A549 (cell line): ENCODE measurements around the gene DPPA3.

ENCODE experiments used
- BHLHE40 ChIP-seq: IDR thresholded peaks from 2 replicates; pipeline ENCODE4 v1.6.1; 2012; ENCODE audit warnings: low read depth, low read length, inconsistent platforms
- CEBPB ChIP-seq, 2 experiments: fragments of >200 bp in 1 of 2; sonication (Bioruptor Twin) in 1 of 2; formaldehyde crosslinking in 1 of 2; IDR thresholded peaks; 2 replicates each; pipeline ENCODE4 v1.6.1; 2012 to 2016
- POLR2A ChIP-seq: IDR thresholded peaks from 2 replicates; pipeline ENCODE4 v1.6.1; 2012; ENCODE audit warnings: mild to moderate bottlenecking, low read length
- TF ChIP-seq, protein P1 (sequence below): fragments of >200 bp; sonication (Bioruptor Twin); formaldehyde crosslinking; IDR thresholded peaks from 3 replicates; pipeline ENCODE4 v1.5.1; 2016

DNA sequence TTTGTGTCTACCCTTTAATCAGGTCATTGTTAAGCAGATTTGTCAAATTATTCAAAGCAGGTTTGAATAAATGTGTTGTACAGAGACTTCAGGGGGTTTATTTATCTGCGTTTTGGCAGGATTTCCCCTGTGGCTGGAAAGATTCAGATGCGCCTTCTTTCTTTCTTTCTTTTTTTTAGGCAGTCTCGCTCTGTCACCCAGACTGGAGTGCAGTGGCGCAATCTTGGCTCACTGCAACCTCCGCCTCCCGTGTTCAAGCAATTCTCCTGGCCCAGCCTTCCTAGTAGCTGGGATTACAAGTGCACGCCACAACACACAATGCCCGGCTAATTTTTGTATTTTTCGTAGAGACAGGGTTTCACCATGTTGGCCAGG lies 47.5 kb downstream of the DPPA3 start:
- TF ChIP-seq, protein P1, sequence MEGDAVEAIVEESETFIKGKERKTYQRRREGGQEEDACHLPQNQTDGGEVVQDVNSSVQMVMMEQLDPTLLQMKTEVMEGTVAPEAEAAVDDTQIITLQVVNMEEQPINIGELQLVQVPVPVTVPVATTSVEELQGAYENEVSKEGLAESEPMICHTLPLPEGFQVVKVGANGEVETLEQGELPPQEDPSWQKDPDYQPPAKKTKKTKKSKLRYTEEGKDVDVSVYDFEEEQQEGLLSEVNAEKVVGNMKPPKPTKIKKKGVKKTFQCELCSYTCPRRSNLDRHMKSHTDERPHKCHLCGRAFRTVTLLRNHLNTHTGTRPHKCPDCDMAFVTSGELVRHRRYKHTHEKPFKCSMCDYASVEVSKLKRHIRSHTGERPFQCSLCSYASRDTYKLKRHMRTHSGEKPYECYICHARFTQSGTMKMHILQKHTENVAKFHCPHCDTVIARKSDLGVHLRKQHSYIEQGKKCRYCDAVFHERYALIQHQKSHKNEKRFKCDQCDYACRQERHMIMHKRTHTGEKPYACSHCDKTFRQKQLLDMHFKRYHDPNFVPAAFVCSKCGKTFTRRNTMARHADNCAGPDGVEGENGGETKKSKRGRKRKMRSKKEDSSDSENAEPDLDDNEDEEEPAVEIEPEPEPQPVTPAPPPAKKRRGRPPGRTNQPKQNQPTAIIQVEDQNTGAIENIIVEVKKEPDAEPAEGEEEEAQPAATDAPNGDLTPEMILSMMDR = no peak
- no peak for TF ChIP-seq POLR2A
- TF ChIP-seq CEBPB (IDR thresholded peaks at IDR 0.05) = no peak
- TF ChIP-seq BHLHE40 = no peak
